GM12878 (cell line): ENCODE data around the gene SOCS1. TPM values are rescaled to one million over a fixed set of nuclear protein-coding genes. Genes with fewer than 3 reads are reported as not detected.

Source experiments
- CBX5 ChIP-seq: sonication (generic); IDR thresholded peaks from 2 replicates; pipeline ENCODE4 v1.6.1; 2016; ENCODE audit warnings: low read depth, moderate library complexity, mild to moderate bottlenecking, inconsistent platforms
- E4F1 ChIP-seq: fragments of 450-650 bp; IDR thresholded peaks from 2 replicates; pipeline ENCODE4 v1.6.1; 2018; ENCODE audit warnings: borderline replicate concordance, mild to moderate bottlenecking; ENCODE audit not compliant: partially characterized antibody
- ELK1 ChIP-seq: IDR thresholded peaks from 2 replicates; pipeline ENCODE4 v1.6.1; 2012; ENCODE audit warnings: low read depth, low read length, improper control_type of control experiment
- GATAD2B ChIP-seq: fragments of 450-650 bp; conservative IDR thresholded peaks from 2 replicates; pipeline ENCODE4 v1.6.1; 2017; ENCODE audit warnings: low read depth, mild to moderate bottlenecking, moderate library complexity
- NFXL1 ChIP-seq: fragments of 450-650 bp; IDR thresholded peaks from 2 replicates; pipeline ENCODE4 v1.6.1; 2017; ENCODE audit warnings: antibody characterized with exemption, mild to moderate bottlenecking, borderline replicate concordance
- NR2C1 ChIP-seq: fragments of 450-650 bp; IDR thresholded peaks from 2 replicates; pipeline ENCODE4 v1.6.1; 2017; ENCODE audit warnings: antibody characterized with exemption, mild to moderate bottlenecking, moderate library complexity
- NR2F1 ChIP-seq: fragments of 450-650 bp; conservative IDR thresholded peaks from 2 replicates; pipeline ENCODE4 v1.6.1; 2017; ENCODE audit warnings: mild to moderate bottlenecking
- NRF1 ChIP-seq: conservative IDR thresholded peaks from 2 replicates; pipeline ENCODE4 v1.6.1; 2011; ENCODE audit warnings: mild to moderate bottlenecking, low read depth, low read length, improper control_type of control experiment
- POLR2AphosphoS5 ChIP-seq: IDR thresholded peaks from 2 replicates; pipeline ENCODE4 v1.6.1; 2011; ENCODE audit warnings: mild to moderate bottlenecking, low read length, inconsistent platforms
- SRF ChIP-seq, 2 experiments: IDR thresholded peaks; 2 replicates each; pipeline ENCODE4 v1.6.1; 2011; ENCODE audit warnings: low read depth in 2 of 2, low read length in 2 of 2, mild to moderate bottlenecking in 1 of 2, moderate library complexity in 1 of 2
- TCF12 ChIP-seq: IDR thresholded peaks from 2 replicates; pipeline ENCODE4 v1.6.1; 2011; ENCODE audit warnings: low read depth, mild to moderate bottlenecking, low read length
- TCF3 ChIP-seq: IDR thresholded peaks from 2 replicates; pipeline ENCODE4 v1.6.1; 2012; ENCODE audit warnings: low read depth, mild to moderate bottlenecking, low read length, borderline replicate concordance; ENCODE audit not compliant: insufficient read depth
- USF1 ChIP-seq: IDR thresholded peaks from 2 replicates; pipeline ENCODE4 v1.6.1; 2011; ENCODE audit warnings: borderline replicate concordance, low read depth, mild to moderate bottlenecking, moderate library complexity, mixed read lengths, low read length; ENCODE audit not compliant: insufficient read depth; ENCODE audit errors: extremely low read length
- ZBTB11 ChIP-seq: fragments of 450-650 bp; formaldehyde crosslinking; IDR thresholded peaks from 2 replicates; pipeline ENCODE4 v1.5.0; 2022; ENCODE audit warnings: mild to moderate bottlenecking, missing genetic modification characterization
- ZBTB4 ChIP-seq: fragments of 450-650 bp; formaldehyde crosslinking; IDR thresholded peaks from 2 replicates; pipeline ENCODE4 v1.4.0; 2022; ENCODE audit warnings: mild to moderate bottlenecking, moderate library complexity
- ZNF217 ChIP-seq: fragments of 450-650 bp; IDR thresholded peaks from 2 replicates; pipeline ENCODE4 v1.6.1; 2017; ENCODE audit warnings: antibody characterized with exemption, mild to moderate bottlenecking
- ZNF24 ChIP-seq: fragments of 450-650 bp; IDR thresholded peaks from 2 replicates; pipeline ENCODE4 v1.6.1; 2017; ENCODE audit warnings: antibody characterized with exemption, mild to moderate bottlenecking
- polyA plus RNA-seq, 11 experiments: library from polyadenylated mRNA; depleted of rRNA in 4 of 11; unstranded in 6 of 11; stranded (reverse) in 5 of 11; fragments of >200 nt; fragmentation: Nextera tagmentation in 4 of 11; fragmentation: Illumina TruSeq in 1 of 11; extraction: Ambion mirVana in 4 of 11; extraction: Trizol in 1 of 11; gene quantifications; 1 replicate in 1 of 11; 2 replicates in 10 of 11; pipeline versions ENCODE4 v1.2.1 to v1.2.3, GENCODE V29; 2011 to 2016; ENCODE audit warnings: inconsistent platforms in 2 of 11, missing spikeins in 2 of 11, low read depth in 1 of 11
- total RNA-seq, 4 experiments: library from RNA; depleted of rRNA in 3 of 4; stranded (reverse); fragments of >200 nt in 3 of 4; fragmentation: Illumina TruSeq in 1 of 4; extraction: Trizol in 1 of 4; gene quantifications; 2 replicates each; pipeline versions ENCODE4 v1.2.1 to v1.2.3, GENCODE V29; 2013 to 2021

SOCS1 gene
- total and polyA plus RNA-seq, 10 of the 15 experiments (the other 5 are each of a cell fraction or from before 2014, with no cell fraction given): 0.42 to 39.8 (median 11.2) TPM

- peak; percentile 63; the same call in 1 of the 2 replicates for TF ChIP-seq ZBTB4 (CRISPR knock-in tag)
- no peak for TF ChIP-seq USF1
- TF ChIP-seq TCF12: peak; percentile 78
- TF ChIP-seq ZBTB11 (CRISPR knock-in tag): peak; percentile 51; the same call in 1 of the 2 replicates
- TF ChIP-seq GATAD2B: peak; percentile 99
- TF ChIP-seq SRF (IDR thresholded peaks at IDR 0.05; ENCODE audit: low read depth in 2 of 2, low read length in 2 of 2): peak in 1 of 2 experiments; percentile 58; a peak in 2 of 4 replicates
- TF ChIP-seq TCF3: peak; percentile 87
- TF ChIP-seq ZNF217: peak; percentile 83
- 0 out of 2 replicates have a peak, but pooled peaks have one; percentile 28 for TF ChIP-seq ELK1
- peak; percentile 77 for TF ChIP-seq ZNF24
- peak; percentile 38; the same call in 1 of the 2 replicates for TF ChIP-seq NRF1
- peak; percentile 56 for TF ChIP-seq NR2C1
- TF ChIP-seq POLR2AphosphoS5: peak; percentile 97
- no peak for TF ChIP-seq CBX5
- TF ChIP-seq NFXL1: peak; percentile 85
- TF ChIP-seq NR2F1: peak; percentile 94
- TF ChIP-seq E4F1: peak; percentile 20
Observed at GRCh38 chr16:11255737-11256660, at the start of gene SOCS1 (continued).
